CD4-positive, alpha-beta T cell treated with Interferon gamma for 1 hour (primary cell): ENCODE data around the gene ADTRP.
"Not testable (repeated sequence)": the region's sequence is repeated elsewhere in the genome, so short reads cannot be mapped to it uniquely, and the experiment has no call there.

Experiments used
- DNase-seq: peaks from one replicate; pipeline ENCODE4 v3.0.0-alpha.2; 2020

Gene ADTRP

GRCh38 chr6:11688425-11688709 is 90.2 kb downstream of the ADTRP start:
- no peak for DNase-seq

GRCh38 chr6:11685481-11686093 is 93.0 kb downstream of the ADTRP start:
- DNase-seq, result no peak

GRCh38 chr6:11684901-11685480 is 93.6 kb downstream of the ADTRP start:
- no peak for DNase-seq

- no peak for DNase-seq
These were observed 94.7 kb downstream of the ADTRP start for GRCh38 chr6:11683871-11684270.

- DNase-seq, result no peak
These were observed 96.0 kb downstream of the ADTRP start for GRCh38 chr6:11682561-11682975.

GRCh38 chr6:11681770-11682169 is 96.8 kb downstream of the ADTRP start:
- no peak for DNase-seq

- no peak for DNase-seq
These were observed 97.2 kb downstream of the ADTRP start for GRCh38 chr6:11681357-11681756.

GRCh38 chr6:11680479-11680878 is 98.1 kb downstream of the ADTRP start:
- DNase-seq, result not testable (repeated sequence)

GRCh38 chr6:11679099-11679498 is 99.5 kb downstream of the ADTRP start:
- DNase-seq, result no peak

- no peak for DNase-seq
These were observed 103.0 kb downstream of the ADTRP start for GRCh38 chr6:11675601-11676000.

GRCh38 chr6:11672669-11673068 is 105.9 kb downstream of the ADTRP start:
- no peak for DNase-seq

GRCh38 chr6:11672256-11672655 is 106.3 kb downstream of the ADTRP start:
- DNase-seq, result no peak

- no peak for DNase-seq
These were observed 108.9 kb downstream of the ADTRP start for GRCh38 chr6:11669696-11670095.

GRCh38 chr6:11668455-11668854 is 110.1 kb downstream of the ADTRP start:
- no peak for DNase-seq

GRCh38 chr6:11667876-11668275 is 110.7 kb downstream of the ADTRP start:
- no peak for DNase-seq

GRCh38 chr6:11665604-11666326 is 112.8 kb downstream of the ADTRP start:
- DNase-seq, result no peak
